H1 (cell line): ENCODE measurements around the gene ZNF423. TPM values are rescaled to one million over a fixed set of nuclear protein-coding genes. Genes with fewer than 3 reads are reported as not detected.

ENCODE experiments used
- EGR1 ChIP-seq: IDR thresholded peaks from 2 replicates; pipeline ENCODE4 v1.6.1; 2011; ENCODE audit warnings: low read depth, low read length, borderline replicate concordance
- FOSL1 ChIP-seq: IDR thresholded peaks from 2 replicates; pipeline ENCODE4 v1.6.1; 2011; ENCODE audit warnings: mild to moderate bottlenecking, low read depth, low read length, moderate library complexity; ENCODE audit not compliant: insufficient read depth
- RBBP5 ChIP-seq: IDR thresholded peaks from 2 replicates; pipeline ENCODE4 v1.7.1; 2012; ENCODE audit warnings: low read depth, mild to moderate bottlenecking, inconsistent platforms, low read length, moderate library complexity, borderline replicate concordance
- polyA plus RNA-seq, 7 experiments: library from polyadenylated mRNA; depleted of rRNA in 3 of 7; stranded (reverse) in 5 of 7; unstranded in 2 of 7; fragments of >200 nt in 5 of 7; fragments of 200-250 nt in 2 of 7; gene quantifications; 1 replicate in 5 of 7; 2 replicates in 1 of 7; 4 replicates in 1 of 7; pipeline versions ENCODE4 v1.2.1 to v1.2.3, GENCODE V29; 2011 to 2013; ENCODE audit warnings: missing spikeins in 2 of 7, mixed read lengths in 2 of 7
- total RNA-seq: library from RNA; stranded (reverse); fragmentation: NEBNext Ultra II Directional; extraction: Animal tissue kit (Norgen Biotek cat#: 25700); gene quantifications from 2 replicates; pipeline ENCODE4 v1.2.1, GENCODE V29; 2021

ZNF423 gene
- total and polyA plus RNA-seq, 2 of the 8 experiments (the other 6 are each of a cell fraction or from before 2014, with no cell fraction given): 38.2 to 52.3 TPM

DNA sequence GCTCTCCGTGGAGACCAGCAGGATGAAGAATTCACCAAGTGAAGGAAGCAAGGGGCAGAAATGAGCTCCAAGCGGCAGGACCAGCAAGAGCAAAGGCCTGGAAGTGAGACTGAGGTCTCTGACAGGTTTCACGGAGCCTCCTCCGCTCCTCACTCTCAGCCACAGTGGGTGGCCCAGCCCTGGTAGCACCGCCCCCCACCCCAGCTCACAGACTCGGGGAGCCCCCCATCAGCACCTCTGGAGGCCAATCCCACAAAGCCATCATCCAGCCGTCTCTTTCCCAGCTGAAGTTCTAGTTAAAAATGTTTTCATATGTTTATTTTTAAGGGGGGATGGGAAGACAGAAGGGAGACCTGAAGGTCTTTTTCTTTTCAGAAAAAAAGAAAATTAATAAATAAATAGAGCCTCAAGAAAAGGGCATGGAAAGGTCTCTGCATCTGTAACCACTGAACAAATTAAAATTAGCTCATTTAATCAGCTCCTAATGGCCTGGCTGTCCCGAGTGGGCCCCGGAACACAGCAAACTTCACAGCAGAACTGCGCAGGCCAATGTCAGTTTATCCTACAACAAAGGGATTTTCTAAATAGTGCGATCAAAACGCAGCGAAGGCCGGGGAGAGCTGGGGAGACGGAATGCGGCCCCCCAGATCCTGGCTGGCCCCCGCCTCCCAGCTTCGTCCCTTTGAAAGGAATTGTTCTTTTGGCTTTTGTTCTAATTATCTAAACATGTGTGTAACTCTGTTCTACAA, 190.3 kb downstream of the ZNF423 start (continued):
- TF ChIP-seq RBBP5: no peak
- no peak for TF ChIP-seq FOSL1
- no peak for TF ChIP-seq EGR1
